ENCODE data around the gene SLC7A6. TPM values are rescaled to one million over a fixed set of nuclear protein-coding genes. Genes with fewer than 3 reads are reported as not detected.
"Not testable (repeated sequence)": the region's sequence is repeated elsewhere in the genome, so short reads cannot be mapped to it uniquely, and the experiment has no call there.

The SLC7A6 gene
- total and polyA plus RNA-seq, 9 donors: 6.0 to 11.2 (median 7.5) TPM

DNA sequence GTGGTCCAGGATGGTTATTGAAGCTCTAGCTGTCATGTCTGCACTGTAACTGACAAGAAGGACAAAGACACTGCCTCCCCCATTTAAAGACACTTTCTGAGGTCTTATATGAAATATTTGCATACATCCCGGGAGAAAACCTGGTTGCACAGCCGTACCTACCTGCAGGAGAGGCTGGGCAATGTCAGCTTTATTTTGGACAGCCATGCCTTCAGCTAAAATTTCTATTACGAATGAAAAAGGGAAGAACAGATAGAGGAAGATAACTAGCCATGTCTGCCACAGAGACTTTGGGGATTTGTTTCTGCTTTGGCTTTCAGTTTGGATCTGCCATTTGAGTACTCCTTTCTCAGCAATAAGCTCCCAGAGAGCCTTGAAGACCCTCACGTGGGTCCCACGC, 19.0 kb downstream of the SLC7A6 start:
- Histone ChIP-seq H3K4me1 (ENCODE audit: control insufficient read depth, insufficient read depth, low read length) (peaks cover 10% of the 10 kb centered on the region), H3K36me3 (ENCODE audit: control insufficient read depth, insufficient read depth, low read length) (peaks cover 38% of the 10 kb centered on the region), H3K27ac (ENCODE audit: low read length) (peak overlapping the region; percentile 51), H3K4me3 (ENCODE audit: low read length) (no peak overlapping the region), H3K9me3 (replicated peaks; ENCODE audit: control insufficient read depth, low read depth, low read length) (no peaks in the 10 kb centered on the region), H3K27me3 (ENCODE audit: control insufficient read depth, insufficient read depth, low read length) (no peaks in the 10 kb centered on the region)
- no peak for DNase-seq
- 48% methylated on average over 3 of the region's 5 CpGs for WGBS (ENCODE audit: insufficient coverage)

DNA sequence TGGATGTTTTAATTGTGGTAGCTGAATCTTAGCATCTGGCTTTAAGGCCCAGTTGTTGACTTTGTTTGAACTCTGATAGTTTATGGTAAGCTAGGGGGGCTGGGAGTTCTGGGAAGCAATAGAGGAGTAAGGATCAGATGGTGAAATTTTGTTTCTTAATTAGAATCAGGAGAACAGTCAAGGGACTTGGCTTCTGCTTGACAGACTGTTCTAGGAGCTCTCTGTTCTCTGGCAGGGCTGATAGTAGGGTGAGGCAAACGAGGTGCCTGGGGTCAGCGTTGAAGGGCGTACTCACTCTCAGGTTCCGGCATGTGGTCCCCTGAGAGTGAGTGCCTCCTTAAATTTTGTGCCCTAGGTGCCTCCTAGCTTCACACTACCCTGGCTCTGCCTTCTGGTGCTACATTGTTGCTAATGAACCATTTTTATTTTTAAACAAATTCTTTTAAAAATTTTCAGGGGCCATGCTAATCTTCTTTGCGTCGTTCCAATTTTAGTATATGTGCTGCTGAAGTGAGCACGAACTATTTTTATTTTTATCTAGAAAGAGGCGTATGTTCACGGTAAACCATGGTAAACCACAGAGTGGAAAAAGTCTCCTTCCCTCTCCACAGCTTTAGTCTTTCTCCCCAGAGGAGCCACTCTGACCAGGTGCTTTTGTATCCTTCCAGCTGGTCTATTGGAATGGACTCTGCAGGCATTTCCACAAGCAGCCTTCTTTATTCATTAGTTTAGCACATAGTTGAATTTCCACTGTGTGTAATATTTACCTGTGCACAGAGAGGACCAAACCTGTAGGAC, 19.7 kb downstream of the SLC7A6 start:
- no CpG with 5 or more reads among the region's 9 CpGs for WGBS (ENCODE audit: insufficient coverage)
- Histone ChIP-seq H3K4me3 (ENCODE audit: low read length) (no peak overlapping the region), H3K27ac (ENCODE audit: low read length) (peak overlapping the region; percentile 51), H3K4me1 (ENCODE audit: control insufficient read depth, insufficient read depth, low read length) (peaks cover 10% of the 10 kb centered on the region), H3K9me3 (replicated peaks; ENCODE audit: control insufficient read depth, low read depth, low read length) (no peaks in the 10 kb centered on the region), H3K27me3 (ENCODE audit: control insufficient read depth, insufficient read depth, low read length) (no peaks in the 10 kb centered on the region), H3K36me3 (ENCODE audit: control insufficient read depth, insufficient read depth, low read length) (peaks cover 38% of the 10 kb centered on the region)
- DNase-seq: no peak

DNA sequence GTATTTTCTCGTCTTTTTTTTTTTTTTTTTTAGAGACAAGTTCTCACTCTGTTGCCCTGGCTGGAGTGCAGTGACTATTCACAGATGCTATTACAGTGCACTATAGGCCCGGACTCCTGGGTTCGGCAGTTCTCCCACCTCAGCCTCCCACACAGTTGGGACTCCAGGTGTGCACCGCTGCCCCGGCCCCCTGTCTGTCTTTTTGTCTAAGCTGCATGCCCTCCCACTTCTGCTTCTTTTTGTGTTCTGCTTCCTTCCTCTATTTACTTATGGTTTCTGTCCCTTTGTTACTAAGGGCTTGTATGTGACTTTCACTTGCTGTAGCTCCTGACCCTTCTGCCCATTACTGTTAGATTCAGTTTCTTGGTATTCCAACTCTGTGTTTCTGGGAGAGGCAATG, 20.5 kb downstream of the SLC7A6 start:
- Histone ChIP-seq H3K4me1 (ENCODE audit: control insufficient read depth, insufficient read depth, low read length) (peaks cover 14% of the 10 kb centered on the region), H3K27me3 (ENCODE audit: control insufficient read depth, insufficient read depth, low read length) (no peaks in the 10 kb centered on the region), H3K27ac (ENCODE audit: low read length) (peak overlapping the region; percentile 29), H3K9me3 (replicated peaks; ENCODE audit: control insufficient read depth, low read depth, low read length) (no peaks in the 10 kb centered on the region), H3K4me3 (ENCODE audit: low read length) (no peak overlapping the region), H3K36me3 (ENCODE audit: control insufficient read depth, insufficient read depth, low read length) (peaks cover 43% of the 10 kb centered on the region)
- DNase-seq: peak; percentile 32
- WGBS (ENCODE audit: insufficient coverage): 55% methylated on average over 4 of the region's 5 CpGs

DNA sequence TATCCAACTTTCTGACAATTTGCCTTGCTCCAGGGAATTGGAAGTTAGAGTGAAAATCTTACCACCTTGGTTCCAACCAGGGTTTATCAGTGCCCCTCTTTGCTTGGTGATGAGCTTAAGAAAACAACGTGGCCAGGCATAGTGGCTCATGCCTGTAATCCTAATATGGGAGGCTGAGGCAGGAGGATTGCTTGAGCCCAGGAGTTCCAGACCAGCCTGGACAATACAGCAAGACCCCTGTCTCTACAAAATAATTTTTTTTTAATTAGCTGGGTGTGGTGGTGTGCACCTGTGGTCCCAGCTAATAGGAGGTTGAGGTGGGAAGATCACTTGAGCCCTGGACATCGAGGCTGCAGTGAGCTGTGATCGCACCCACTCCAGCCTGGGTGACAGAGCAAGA, 21.4 kb downstream of the SLC7A6 start:
- WGBS (ENCODE audit: insufficient coverage): no CpG with 5 or more reads among the region's 3 CpGs
- H3K27me3 ChIP-seq (ENCODE audit: control insufficient read depth, insufficient read depth, low read length): no peaks in the 10 kb centered on the region
- no peak overlapping the region for H3K27ac ChIP-seq (ENCODE audit: low read length)
- no peak for DNase-seq
- no peak overlapping the region for H3K4me3 ChIP-seq (ENCODE audit: low read length)
- peaks cover 14% of the 10 kb centered on the region for H3K4me1 ChIP-seq (ENCODE audit: control insufficient read depth, insufficient read depth, low read length)
- no peaks in the 10 kb centered on the region for H3K9me3 ChIP-seq (replicated peaks; ENCODE audit: control insufficient read depth, low read depth, low read length)
- peaks cover 49% of the 10 kb centered on the region for H3K36me3 ChIP-seq (ENCODE audit: control insufficient read depth, insufficient read depth, low read length)

DNA sequence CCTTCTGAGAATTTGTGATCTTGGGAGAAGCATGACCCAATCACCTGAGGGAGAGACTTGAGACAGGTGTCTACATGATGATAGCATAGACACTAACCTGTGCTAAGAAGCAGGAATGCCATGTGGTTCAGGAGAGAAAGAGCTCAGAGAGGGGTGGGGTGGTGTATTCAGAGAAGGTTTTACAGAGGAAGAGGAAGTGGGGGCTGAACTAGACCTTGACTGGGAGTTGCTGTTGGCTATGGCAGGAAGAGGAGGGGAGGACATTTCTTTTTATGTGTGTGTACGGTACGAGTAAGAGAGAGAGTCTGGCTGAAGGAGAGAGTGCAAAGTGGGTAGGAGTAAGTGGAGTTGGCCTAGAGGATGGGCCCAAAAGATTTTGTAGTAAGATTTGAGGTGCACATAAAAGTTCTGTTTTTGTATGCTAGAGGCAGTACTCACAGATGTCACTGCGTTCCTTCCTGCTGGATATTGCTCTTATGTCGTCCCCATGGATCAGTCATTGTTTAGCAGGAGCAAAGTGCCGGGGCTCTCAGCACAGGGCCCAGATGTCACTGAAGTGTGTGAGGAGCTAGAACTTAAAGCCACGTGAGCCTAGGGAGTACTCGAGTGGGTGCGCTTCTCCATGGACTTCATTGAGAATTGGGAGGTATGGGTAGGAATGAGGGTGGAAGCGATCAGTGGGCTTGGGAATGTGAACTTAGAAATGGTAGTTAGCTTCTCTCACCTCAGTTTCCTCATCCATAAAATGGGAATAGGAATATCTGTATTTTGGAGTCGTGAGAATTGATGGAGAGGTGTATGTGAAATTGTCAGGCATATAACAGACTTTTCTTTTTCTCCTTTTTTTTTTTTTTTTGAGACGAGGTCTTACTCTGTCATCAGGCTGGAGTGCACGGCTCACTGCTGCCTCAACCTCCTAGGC, 22.1 kb downstream of the SLC7A6 start:
- Histone ChIP-seq H3K4me3 (ENCODE audit: low read length) (no peak overlapping the region), H3K9me3 (replicated peaks; ENCODE audit: control insufficient read depth, low read depth, low read length) (no peaks in the 10 kb centered on the region), H3K27ac (ENCODE audit: low read length) (no peak overlapping the region), H3K4me1 (ENCODE audit: control insufficient read depth, insufficient read depth, low read length) (peaks cover 14% of the 10 kb centered on the region), H3K27me3 (ENCODE audit: control insufficient read depth, insufficient read depth, low read length) (no peaks in the 10 kb centered on the region), H3K36me3 (ENCODE audit: control insufficient read depth, insufficient read depth, low read length) (peaks cover 49% of the 10 kb centered on the region)
- no peak for DNase-seq
- 70% methylated on average over 7 of the region's 12 CpGs for WGBS (ENCODE audit: insufficient coverage)

DNA sequence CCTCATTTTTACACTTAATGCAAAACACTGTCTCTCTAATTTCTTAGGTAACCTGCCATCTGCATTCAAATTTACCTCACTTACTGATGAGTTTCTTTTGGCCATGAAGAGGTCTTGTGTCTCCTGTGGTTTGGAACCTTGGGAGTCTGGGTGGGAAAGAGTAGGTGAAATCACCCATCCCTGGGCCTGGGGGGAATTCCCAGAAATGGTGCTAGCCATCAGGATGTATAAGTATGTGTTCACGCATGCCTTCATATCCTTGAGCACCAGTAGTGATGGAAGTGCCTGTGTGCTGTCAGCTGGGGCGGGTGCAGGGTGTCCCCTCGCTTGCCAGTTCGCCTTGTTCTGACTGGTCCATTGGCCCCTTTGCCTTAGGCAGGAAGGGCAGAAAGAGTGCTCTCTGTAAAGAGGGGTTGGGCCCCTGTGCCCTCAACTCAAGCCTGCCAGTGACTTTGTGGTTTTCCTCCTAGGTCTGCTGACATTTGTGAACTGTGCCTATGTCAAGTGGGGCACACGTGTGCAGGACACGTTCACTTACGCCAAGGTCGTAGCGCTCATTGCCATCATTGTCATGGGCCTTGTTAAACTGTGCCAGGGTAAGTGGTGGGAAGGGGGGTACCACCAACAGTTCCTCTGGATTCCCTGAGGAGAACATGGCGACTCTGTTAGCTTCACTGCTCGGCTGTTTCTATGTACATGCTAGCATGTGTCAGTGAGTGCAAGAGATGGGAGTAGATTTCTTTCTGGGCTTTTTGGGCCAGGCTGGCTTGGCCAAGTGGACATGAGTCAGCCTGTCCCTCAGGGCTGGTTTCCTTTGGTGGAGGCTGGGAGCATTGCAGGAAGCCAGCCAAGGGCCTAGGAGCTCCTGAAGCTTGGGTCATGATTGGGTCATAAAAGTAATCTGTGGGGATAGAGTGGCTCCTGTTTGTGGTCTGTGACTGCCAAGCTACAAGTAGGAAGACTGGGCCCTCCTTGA, 23.2 kb downstream of the SLC7A6 start:
- no peak overlapping the region for H3K4me3 ChIP-seq (ENCODE audit: low read length)
- no peak for DNase-seq
- H3K27me3 ChIP-seq (ENCODE audit: control insufficient read depth, insufficient read depth, low read length): no peaks in the 10 kb centered on the region
- no peak overlapping the region for H3K27ac ChIP-seq (ENCODE audit: low read length)
- 85% methylated on average over 11 of the region's 11 CpGs for WGBS (ENCODE audit: insufficient coverage)
- peaks cover 14% of the 10 kb centered on the region for H3K4me1 ChIP-seq (ENCODE audit: control insufficient read depth, insufficient read depth, low read length)
- H3K9me3 ChIP-seq (replicated peaks; ENCODE audit: control insufficient read depth, low read depth, low read length): no peaks in the 10 kb centered on the region
- H3K36me3 ChIP-seq (ENCODE audit: control insufficient read depth, insufficient read depth, low read length): peaks cover 52% of the 10 kb centered on the region

DNA sequence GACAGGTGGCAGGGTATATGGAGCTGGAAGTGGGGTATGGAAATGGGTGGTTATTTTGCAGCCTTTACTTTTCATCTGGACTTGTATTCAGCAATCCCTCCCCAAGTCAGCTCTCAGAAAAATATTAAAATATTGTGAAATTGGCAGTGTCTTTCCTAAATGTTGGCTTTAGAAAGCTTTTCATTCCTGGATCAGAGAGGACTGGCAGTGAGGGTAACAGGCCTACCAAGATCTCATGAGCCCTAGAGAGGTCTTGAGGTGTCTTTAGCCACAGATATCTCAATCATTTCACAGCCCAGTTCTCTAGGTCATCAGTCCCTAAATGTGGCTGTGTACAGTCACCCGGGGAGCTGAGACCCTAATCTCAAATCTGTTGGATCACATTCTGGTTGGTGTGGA, 23.9 kb downstream of the SLC7A6 start:
- DNase-seq: no peak
- peaks cover 47% of the 10 kb centered on the region for H3K36me3 ChIP-seq (ENCODE audit: control insufficient read depth, insufficient read depth, low read length)
- H3K4me3 ChIP-seq (ENCODE audit: low read length): no peak overlapping the region
- no peaks in the 10 kb centered on the region for H3K9me3 ChIP-seq (replicated peaks; ENCODE audit: control insufficient read depth, low read depth, low read length)
- no peak overlapping the region for H3K27ac ChIP-seq (ENCODE audit: low read length)
- no CpG with 5 or more reads among the region's 1 CpG for WGBS (ENCODE audit: insufficient coverage)
- peaks cover 14% of the 10 kb centered on the region for H3K4me1 ChIP-seq (ENCODE audit: control insufficient read depth, insufficient read depth, low read length)
- no peaks in the 10 kb centered on the region for H3K27me3 ChIP-seq (ENCODE audit: control insufficient read depth, insufficient read depth, low read length)

DNA sequence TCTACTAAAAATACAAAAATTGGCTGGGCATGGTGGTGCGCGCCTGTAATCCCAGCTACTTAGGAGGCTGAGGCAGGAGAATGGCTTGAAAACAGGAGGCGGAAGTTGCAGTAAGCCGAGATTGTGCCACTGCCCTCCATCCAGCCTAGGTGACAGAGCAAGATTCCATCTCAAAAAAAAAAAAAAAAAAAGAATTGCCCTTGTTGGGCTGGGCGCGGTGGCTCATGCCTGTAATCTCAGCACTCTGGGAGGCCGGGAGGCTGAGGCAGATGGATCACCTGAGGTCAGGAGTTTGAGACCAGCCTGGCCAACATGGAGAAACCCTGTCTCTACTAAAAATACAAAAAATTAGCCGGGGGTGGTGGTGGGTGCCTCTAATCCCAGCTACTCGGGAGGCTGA, 24.5 kb downstream of the SLC7A6 start:
- Histone ChIP-seq H3K4me1 (ENCODE audit: control insufficient read depth, insufficient read depth, low read length) (peaks cover 11% of the 10 kb centered on the region), H3K36me3 (ENCODE audit: control insufficient read depth, insufficient read depth, low read length) (peaks cover 49% of the 10 kb centered on the region)
- H3K9me3 ChIP-seq (replicated peaks; ENCODE audit: control insufficient read depth, low read depth, low read length); DNase-seq; H3K27ac ChIP-seq (ENCODE audit: low read length); H3K4me3 ChIP-seq (ENCODE audit: low read length); H3K27me3 ChIP-seq (ENCODE audit: control insufficient read depth, insufficient read depth, low read length): not testable (repeated sequence)
- WGBS (ENCODE audit: insufficient coverage): no CpG with 5 or more reads among the region's 9 CpGs

DNA sequence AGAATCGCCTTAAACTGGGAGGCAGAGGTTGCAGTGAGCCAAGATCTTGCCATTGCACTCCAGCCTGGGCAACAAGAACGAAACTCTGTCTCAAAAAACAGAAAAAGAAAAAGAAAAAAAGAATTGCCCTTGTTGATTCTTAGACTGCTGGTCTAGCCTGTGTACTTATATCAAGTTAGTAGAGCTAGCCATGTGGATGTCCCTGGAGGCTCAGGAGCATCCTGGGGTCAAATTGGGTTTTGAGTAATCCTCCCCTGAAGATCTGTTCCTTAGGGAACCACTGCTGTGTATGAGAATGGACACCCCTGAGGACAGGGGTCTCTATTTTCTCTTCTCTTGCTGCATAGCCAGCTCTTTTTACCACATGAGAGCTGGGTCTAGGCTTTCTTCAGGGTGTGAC, 24.9 kb downstream of the SLC7A6 start:
- no peaks in the 10 kb centered on the region for H3K27me3 ChIP-seq (ENCODE audit: control insufficient read depth, insufficient read depth, low read length)
- DNase-seq: no peak
- peaks cover 52% of the 10 kb centered on the region for H3K36me3 ChIP-seq (ENCODE audit: control insufficient read depth, insufficient read depth, low read length)
- H3K9me3 ChIP-seq (replicated peaks; ENCODE audit: control insufficient read depth, low read depth, low read length): no peaks in the 10 kb centered on the region
- WGBS (ENCODE audit: insufficient coverage): 71% methylated on average over 1 of the region's 2 CpGs
- no peak overlapping the region for H3K4me3 ChIP-seq (ENCODE audit: low read length)
- peaks cover 11% of the 10 kb centered on the region for H3K4me1 ChIP-seq (ENCODE audit: control insufficient read depth, insufficient read depth, low read length)
- H3K27ac ChIP-seq (ENCODE audit: low read length): no peak overlapping the region

All from muscle of leg (tissue), 11 donors.